ENCODE data around the gene SCGB1D4.
A peak's percentile ranks its signal among the peaks of the same experiment; 100 is the strongest.

Gene SCGB1D4

DNA sequence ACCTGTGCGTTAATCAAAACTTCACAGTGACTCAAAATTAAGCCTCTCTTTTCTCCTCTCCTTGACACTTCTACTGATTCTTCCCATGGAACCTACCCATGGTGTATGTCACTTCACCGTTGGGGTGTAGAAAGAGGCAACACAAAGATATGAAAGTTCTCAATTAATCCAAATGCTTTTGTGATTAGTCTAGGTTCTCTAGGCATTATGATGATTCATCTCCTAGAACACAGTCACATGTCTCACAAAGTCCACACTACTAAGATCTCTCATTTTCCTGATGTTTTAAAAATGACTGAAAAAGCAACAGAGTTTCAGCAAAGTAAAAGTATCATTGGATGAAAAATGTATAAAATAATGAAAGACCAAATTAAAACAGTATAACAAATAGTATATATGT lies 42.6 kb downstream of the SCGB1D4 start:
- no peak for ATAC-seq (ENCODE audit: insufficient read depth, low read depth)
- no peaks in the 10 kb centered on the region for H3K36me3 ChIP-seq (ENCODE audit: insufficient read depth, low read length)
- H3K27ac ChIP-seq (ENCODE audit: low read length): no peak overlapping the region
- H3K4me2 ChIP-seq (ENCODE audit: insufficient read depth, low read length): no peak overlapping the region
- H3K4me3 ChIP-seq (ENCODE audit: low read depth in 1 of 2, low read length in 2 of 2): no peak overlapping the region
- TF ChIP-seq EZH2 (IDR thresholded peaks at IDR 0.05; ENCODE audit: borderline replicate concordance, low read depth, low read length, severe bottlenecking): no peak
- TF ChIP-seq, protein P1, sequence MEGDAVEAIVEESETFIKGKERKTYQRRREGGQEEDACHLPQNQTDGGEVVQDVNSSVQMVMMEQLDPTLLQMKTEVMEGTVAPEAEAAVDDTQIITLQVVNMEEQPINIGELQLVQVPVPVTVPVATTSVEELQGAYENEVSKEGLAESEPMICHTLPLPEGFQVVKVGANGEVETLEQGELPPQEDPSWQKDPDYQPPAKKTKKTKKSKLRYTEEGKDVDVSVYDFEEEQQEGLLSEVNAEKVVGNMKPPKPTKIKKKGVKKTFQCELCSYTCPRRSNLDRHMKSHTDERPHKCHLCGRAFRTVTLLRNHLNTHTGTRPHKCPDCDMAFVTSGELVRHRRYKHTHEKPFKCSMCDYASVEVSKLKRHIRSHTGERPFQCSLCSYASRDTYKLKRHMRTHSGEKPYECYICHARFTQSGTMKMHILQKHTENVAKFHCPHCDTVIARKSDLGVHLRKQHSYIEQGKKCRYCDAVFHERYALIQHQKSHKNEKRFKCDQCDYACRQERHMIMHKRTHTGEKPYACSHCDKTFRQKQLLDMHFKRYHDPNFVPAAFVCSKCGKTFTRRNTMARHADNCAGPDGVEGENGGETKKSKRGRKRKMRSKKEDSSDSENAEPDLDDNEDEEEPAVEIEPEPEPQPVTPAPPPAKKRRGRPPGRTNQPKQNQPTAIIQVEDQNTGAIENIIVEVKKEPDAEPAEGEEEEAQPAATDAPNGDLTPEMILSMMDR (IDR thresholded peaks at IDR 0.05; ENCODE audit: borderline replicate concordance, extremely low read depth, low read length, poor library complexity, severe bottlenecking): no peak
- H4K20me1 ChIP-seq (ENCODE audit: insufficient read depth, low read length): no peaks in the 10 kb centered on the region
- DNase-seq: no peak
- peaks cover 23% of the 10 kb centered on the region for H3K9me3 ChIP-seq (ENCODE audit: insufficient read depth, low read length, severe bottlenecking)
- H3K4me1 ChIP-seq (ENCODE audit: insufficient read depth, low read length): peaks cover 4% of the 10 kb centered on the region; the same call in 1 of the 2 replicates
- H3K9ac ChIP-seq (ENCODE audit: low read depth, low read length): no peak overlapping the region
- H2AFZ ChIP-seq (ENCODE audit: low read depth, low read length): no peak overlapping the region
- no peaks in the 10 kb centered on the region for H3K27me3 ChIP-seq (ENCODE audit: insufficient read depth, low read length, poor library complexity)
- no peaks in the 10 kb centered on the region for H3K79me2 ChIP-seq (ENCODE audit: insufficient read depth, low read length)

DNA sequence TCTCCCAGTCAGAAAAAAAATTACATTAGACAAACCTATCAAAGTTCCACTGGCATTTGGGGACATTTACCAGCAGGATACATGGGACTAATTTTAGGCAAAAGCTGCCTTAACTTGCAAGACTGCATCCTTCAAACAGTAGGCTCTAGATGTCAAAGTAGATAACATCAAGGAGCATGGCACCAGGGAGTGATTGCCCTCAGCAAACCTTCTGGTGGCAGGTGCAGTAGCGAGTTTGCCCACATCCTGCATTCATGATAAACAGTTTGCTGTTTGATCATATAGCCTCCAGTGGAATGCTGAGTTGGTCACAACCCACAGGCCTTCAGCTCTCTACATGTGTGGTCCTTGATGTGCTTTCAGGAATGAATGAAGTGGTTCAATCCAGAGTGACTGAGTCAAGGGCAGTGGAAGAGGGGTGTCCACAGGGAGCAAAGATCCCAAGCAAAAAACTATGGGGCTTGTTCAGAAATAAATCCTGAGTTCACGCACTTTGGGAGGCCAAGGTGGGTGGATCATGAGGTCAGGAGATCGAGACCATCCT lies 44.8 kb downstream of the SCGB1D4 start:
- ATAC-seq (ENCODE audit: insufficient read depth, low read depth): peak; percentile 61
- Histone ChIP-seq H3K27me3 (ENCODE audit: insufficient read depth, low read length, poor library complexity) (no peaks in the 10 kb centered on the region), H3K9me3 (ENCODE audit: insufficient read depth, low read length, severe bottlenecking) (peaks cover 37% of the 10 kb centered on the region), H3K9ac (ENCODE audit: low read depth, low read length) (no peak overlapping the region), H2AFZ (ENCODE audit: low read depth, low read length) (no peak overlapping the region), H3K36me3 (ENCODE audit: insufficient read depth, low read length) (no peaks in the 10 kb centered on the region), H3K4me1 (ENCODE audit: insufficient read depth, low read length) (peaks cover 4% of the 10 kb centered on the region; the same call in 1 of the 2 replicates), H4K20me1 (ENCODE audit: insufficient read depth, low read length) (no peaks in the 10 kb centered on the region), H3K4me3 (ENCODE audit: low read depth in 1 of 2, low read length in 2 of 2) (no peak overlapping the region), H3K79me2 (ENCODE audit: insufficient read depth, low read length) (no peaks in the 10 kb centered on the region), H3K27ac (ENCODE audit: low read length) (no peak overlapping the region), H3K4me2 (ENCODE audit: insufficient read depth, low read length) (no peak overlapping the region)
- DNase-seq: peak; percentile 57
- TF ChIP-seq, protein P1 (IDR thresholded peaks at IDR 0.05; ENCODE audit: borderline replicate concordance, extremely low read depth, low read length, poor library complexity, severe bottlenecking): no peak
- TF ChIP-seq EZH2 (IDR thresholded peaks at IDR 0.05; ENCODE audit: borderline replicate concordance, low read depth, low read length, severe bottlenecking): no peak

DNA sequence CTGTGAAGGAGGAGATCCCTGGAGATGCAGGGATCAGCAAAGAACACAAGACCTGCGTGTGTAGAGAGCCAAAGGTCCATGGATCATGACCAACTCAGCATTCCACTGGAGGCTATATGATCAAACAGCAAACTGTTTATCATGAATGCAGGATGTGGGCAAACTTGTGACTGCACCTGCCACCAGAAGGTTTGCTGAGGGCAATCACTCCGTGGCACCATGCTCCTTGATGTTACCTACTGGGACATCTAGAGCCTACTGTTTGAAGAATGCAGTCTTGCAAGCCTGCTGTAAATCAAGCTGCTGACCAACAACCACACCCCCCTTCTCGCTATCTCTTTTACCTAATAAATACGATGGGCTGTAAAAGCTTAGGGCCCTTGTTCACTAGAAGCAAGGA lies 47.2 kb downstream of the SCGB1D4 start:
- Histone ChIP-seq H3K79me2 (ENCODE audit: insufficient read depth, low read length) (no peaks in the 10 kb centered on the region), H3K4me2 (ENCODE audit: insufficient read depth, low read length) (no peak overlapping the region), H3K4me1 (ENCODE audit: insufficient read depth, low read length) (peaks cover 4% of the 10 kb centered on the region; the same call in 1 of the 2 replicates), H3K27ac (ENCODE audit: low read length) (no peak overlapping the region), H4K20me1 (ENCODE audit: insufficient read depth, low read length) (no peaks in the 10 kb centered on the region), H2AFZ (ENCODE audit: low read depth, low read length) (no peak overlapping the region), H3K9me3 (ENCODE audit: insufficient read depth, low read length, severe bottlenecking) (peaks cover 37% of the 10 kb centered on the region), H3K9ac (ENCODE audit: low read depth, low read length) (no peak overlapping the region), H3K4me3 (ENCODE audit: low read depth in 1 of 2, low read length in 2 of 2) (no peak overlapping the region), H3K27me3 (ENCODE audit: insufficient read depth, low read length, poor library complexity) (no peaks in the 10 kb centered on the region), H3K36me3 (ENCODE audit: insufficient read depth, low read length) (no peaks in the 10 kb centered on the region)
- no peak for DNase-seq
- no peak for TF ChIP-seq EZH2 (IDR thresholded peaks at IDR 0.05; ENCODE audit: borderline replicate concordance, low read depth, low read length, severe bottlenecking)
- TF ChIP-seq, protein P1 (IDR thresholded peaks at IDR 0.05; ENCODE audit: borderline replicate concordance, extremely low read depth, low read length, poor library complexity, severe bottlenecking): no peak
- ATAC-seq (ENCODE audit: insufficient read depth, low read depth): no peak

All from DND-41 (cell line).